Ectodermal cell (in vitro differentiated cells): Measurements from ENCODE around the gene C12orf54.
"Not testable (repeated sequence)": the region's sequence is repeated elsewhere in the genome, so short reads cannot be mapped to it uniquely, and the experiment has no call there.

Experiments
- H3K27ac ChIP-seq: 2 replicates; pipeline ENCODE4 v1.7.0; 2013; ENCODE audit warnings: mild to moderate bottlenecking, low read depth, low read length; ENCODE audit not compliant: insufficient read depth, poor library complexity, severe bottlenecking
- H3K27me3 ChIP-seq: 2 replicates; pipeline ENCODE4 v1.7.0; 2013; ENCODE audit warnings: mild to moderate bottlenecking, low read length; ENCODE audit not compliant: insufficient read depth, control insufficient read depth, poor library complexity, severe bottlenecking
- H3K36me3 ChIP-seq: one replicate; pipeline ENCODE4 v1.7.0; 2013; ENCODE audit warnings: low read length; ENCODE audit not compliant: control insufficient read depth, insufficient read depth
- H3K4me1 ChIP-seq: one replicate; pipeline ENCODE4 v1.7.0; 2013; ENCODE audit warnings: low read length; ENCODE audit not compliant: control insufficient read depth, insufficient read depth
- H3K4me3 ChIP-seq: 2 replicates; pipeline ENCODE4 v1.7.0; 2013; ENCODE audit warnings: low read depth, low read length, control low read depth; ENCODE audit not compliant: insufficient read depth
- H3K9me3 ChIP-seq: 2 replicates; pipeline ENCODE4 v1.7.0; 2013; ENCODE audit warnings: mild to moderate bottlenecking, low read length, moderate library complexity; ENCODE audit not compliant: control insufficient read depth
- WGBS, 2 experiments: methylation state at CpG; one replicate each; pipeline ENCODE4 v1.1.7; 2013; ENCODE audit warnings: missing lambda C conversion rate in 2 of 2; 5-methylcytosine and 5-hydroxymethylcytosine counted together

Gene C12orf54

DNA sequence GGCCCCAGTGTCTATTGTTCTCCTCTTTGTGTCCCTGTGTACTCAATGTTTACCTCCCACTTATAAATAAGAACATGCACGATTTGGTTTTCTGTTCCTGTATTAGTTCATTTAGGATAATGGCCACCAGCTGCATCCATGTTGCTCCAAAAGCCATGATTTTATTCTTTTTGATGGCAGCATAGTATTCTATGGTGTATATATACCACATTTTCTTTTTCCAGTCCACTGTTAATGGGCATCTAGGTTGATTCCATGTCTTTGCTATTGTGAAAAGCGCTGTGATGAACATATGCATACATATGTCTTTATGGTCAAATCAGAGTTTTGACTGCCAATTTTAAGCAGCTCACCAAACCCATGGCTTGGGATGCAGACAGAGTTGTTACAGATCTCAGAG, 27.2 kb upstream of the C12orf54 start:
- Histone ChIP-seq H3K9me3 (no peaks in the 10 kb centered on the region), H3K27ac (no peak overlapping the region), H3K4me1 (no peaks in the 10 kb centered on the region), H3K27me3 (no peaks in the 10 kb centered on the region), H3K36me3 (no peaks in the 10 kb centered on the region), H3K4me3 (no peak overlapping the region)
- 46 to 73% methylated on average over 2 of the region's 2 CpGs for WGBS, 2 experiments

DNA sequence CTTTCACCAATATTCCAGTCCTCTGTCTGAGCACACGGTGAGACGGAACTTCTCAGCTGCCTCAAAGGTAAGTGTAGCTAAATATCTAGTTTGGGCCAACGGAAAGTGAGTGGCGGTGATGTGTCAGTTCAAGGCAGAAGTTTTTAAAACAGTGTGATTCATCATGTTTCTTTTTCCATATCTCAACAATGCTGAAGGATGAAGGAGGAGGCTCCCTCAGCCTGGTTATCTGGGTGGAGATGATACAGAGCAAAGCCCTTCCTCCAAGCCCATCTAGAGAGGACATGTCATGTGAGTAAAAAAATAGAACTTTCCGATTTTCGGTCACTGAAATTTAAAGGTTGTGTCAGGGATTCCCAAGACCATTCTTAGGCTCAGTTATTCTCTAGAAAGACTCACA, 23.0 kb upstream of the C12orf54 start:
- WGBS, 2 experiments: 93 to 95% methylated on average over 6 of the region's 6 CpGs
- no peak overlapping the region for H3K27ac ChIP-seq

DNA sequence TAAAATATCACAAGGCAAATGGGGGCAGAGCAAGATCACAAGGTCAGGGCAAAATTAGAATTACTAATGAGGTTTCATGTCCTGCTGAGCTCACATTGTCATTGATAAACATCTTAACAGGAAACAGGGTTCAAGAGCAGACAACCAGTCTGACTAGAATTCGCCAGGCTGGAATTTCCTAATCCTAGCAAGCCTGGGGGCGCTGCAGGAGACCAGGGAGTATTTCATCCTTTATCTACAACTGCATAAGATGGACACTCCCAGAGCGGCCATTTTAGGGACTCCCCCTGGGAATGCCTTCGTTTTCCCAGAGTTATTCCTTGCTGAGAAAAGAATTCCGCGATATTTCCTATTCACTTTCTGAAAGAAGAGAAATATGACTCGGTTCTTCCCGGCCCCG, 13.3 kb upstream of the C12orf54 start:
- H3K27me3 ChIP-seq: not testable (repeated sequence)

More for the DNA sequence above, 23.0 kb upstream of the C12orf54 start:
- no peaks in the 10 kb centered on the region for H3K27me3 ChIP-seq
- H3K36me3 ChIP-seq: no peaks in the 10 kb centered on the region
- H3K4me3 ChIP-seq: no peak overlapping the region
- H3K4me1 ChIP-seq: no peaks in the 10 kb centered on the region
- no peaks in the 10 kb centered on the region for H3K9me3 ChIP-seq

DNA sequence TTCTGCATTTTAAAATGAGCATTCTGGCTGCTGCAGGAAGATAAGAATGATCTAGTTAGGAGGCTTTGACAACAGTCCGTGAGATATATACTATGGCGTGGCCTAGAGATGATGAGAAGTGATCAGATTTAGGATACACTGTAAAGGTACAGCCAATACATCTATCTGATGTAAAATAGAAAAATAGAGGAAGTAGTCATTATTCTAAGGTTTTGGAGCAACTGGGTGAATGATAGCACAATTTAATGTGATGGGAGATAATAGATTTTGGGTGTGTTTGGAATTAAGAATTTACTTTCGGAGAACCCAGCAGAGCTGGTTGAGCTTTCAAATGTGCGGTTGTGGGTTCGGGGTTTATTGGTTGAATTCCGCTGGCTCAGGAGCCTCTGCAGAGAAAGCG, 10.0 kb upstream of the C12orf54 start, which contains the start of gene ANP32D:
Gene ANP32D, plus strand, starts transcription at position 301 of the 400 bp plus-strand sequence. CDS start 106 bp downstream, outside the sequence.
- H3K9me3 ChIP-seq: peaks cover 8% of the 10 kb centered on the region
- H3K36me3 ChIP-seq: no peaks in the 10 kb centered on the region
- H3K27me3 ChIP-seq: no peaks in the 10 kb centered on the region
- no peak within 1 kb of the TSS for H3K27ac ChIP-seq
- H3K4me3 ChIP-seq: no peak within 1 kb of the TSS
- no peaks in the 10 kb centered on the region for H3K4me1 ChIP-seq
- whole genome bisulfite sequencing, 2 experiments: 94 to 96% methylated on average over 7 of the region's 7 CpGs

More for the DNA sequence above, 13.3 kb upstream of the C12orf54 start:
- H3K9me3 ChIP-seq, H3K4me3 ChIP-seq, H3K27ac ChIP-seq, H3K36me3 ChIP-seq, H3K4me1 ChIP-seq: not testable (repeated sequence)
- 86 to 87% methylated on average over 9 of the region's 9 CpGs for WGBS, 2 experiments

DNA sequence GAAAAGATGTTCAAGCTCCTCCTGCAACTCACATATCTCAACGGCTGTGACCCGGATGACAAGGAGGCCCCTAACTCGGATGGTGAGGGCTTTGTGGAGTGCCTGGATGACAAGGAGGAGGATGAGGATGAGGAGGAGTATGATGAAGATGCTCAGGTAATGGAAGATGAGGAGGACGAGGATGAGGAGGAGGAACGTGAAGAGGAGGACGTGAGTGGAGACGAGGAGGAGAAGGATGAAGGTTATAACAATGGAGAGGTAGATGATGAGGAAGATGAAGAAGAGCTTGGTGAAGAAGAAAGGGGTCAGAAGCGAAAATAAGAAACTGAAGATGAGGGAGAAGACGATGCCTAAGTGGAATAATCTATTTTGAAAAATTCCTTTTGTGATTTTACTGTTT, 9.2 kb upstream of the C12orf54 start:
- no peaks in the 10 kb centered on the region for H3K4me1 ChIP-seq
- H3K36me3 ChIP-seq: no peaks in the 10 kb centered on the region
- WGBS, 2 experiments: 81 to 89% methylated on average over 9 of the region's 9 CpGs
- no peak overlapping the region for H3K27ac ChIP-seq
- peaks cover 8% of the 10 kb centered on the region for H3K9me3 ChIP-seq
- no peaks in the 10 kb centered on the region for H3K27me3 ChIP-seq
- no peak overlapping the region for H3K4me3 ChIP-seq

DNA sequence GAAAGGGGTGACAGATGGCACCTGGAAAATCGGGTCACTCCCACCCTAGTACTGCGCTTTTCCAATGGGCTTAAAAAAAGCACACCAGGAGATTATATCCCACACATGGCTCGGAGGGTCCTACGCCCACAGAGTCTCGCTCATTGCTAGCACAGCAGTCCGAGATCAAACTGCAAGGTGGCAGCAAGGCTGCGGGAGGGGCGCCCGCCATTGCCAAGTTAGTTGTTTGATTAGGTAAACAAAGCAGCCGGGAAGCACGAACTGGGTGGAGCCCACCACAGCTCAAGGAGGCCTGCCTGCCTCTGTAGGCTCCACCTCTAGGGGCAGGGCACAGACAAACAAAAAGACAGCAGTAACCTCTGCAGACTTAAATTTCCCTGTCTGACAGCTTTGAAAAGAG, 7.8 kb upstream of the C12orf54 start:
- H3K9me3 ChIP-seq, H3K4me1 ChIP-seq, H3K36me3 ChIP-seq, H3K4me3 ChIP-seq, H3K27ac ChIP-seq, H3K27me3 ChIP-seq: not testable (repeated sequence)
- 87 to 89% methylated on average over 11 of the region's 11 CpGs for WGBS, 2 experiments

DNA sequence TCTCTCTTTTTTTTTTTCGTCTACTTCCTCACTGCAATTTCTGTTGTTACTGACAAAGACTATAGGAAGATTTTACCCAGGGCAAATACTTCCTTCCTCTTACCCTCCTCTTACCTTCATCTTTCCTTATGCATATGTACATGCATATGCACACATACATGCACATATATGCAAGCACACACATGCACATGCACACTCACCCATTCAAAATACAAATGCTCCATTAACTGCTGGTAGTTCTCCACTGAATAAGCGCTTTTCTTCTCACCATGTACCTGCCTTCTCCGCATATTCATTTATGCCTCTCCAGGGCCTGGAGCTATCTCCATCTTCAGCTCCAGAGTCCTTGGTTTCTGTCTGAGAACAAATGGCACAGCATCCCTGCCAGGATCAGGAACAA, 632 bp downstream of the C12orf54 start:
- no peaks in the 10 kb centered on the region for H3K4me1 ChIP-seq
- no peaks in the 10 kb centered on the region for H3K9me3 ChIP-seq
- 91% methylated on average over 3 of the region's 3 CpGs for WGBS, 2 experiments
- no peaks in the 10 kb centered on the region for H3K27me3 ChIP-seq
- H3K36me3 ChIP-seq: no peaks in the 10 kb centered on the region
- H3K4me3 ChIP-seq: no peak overlapping the region
- H3K27ac ChIP-seq: no peak overlapping the region

DNA sequence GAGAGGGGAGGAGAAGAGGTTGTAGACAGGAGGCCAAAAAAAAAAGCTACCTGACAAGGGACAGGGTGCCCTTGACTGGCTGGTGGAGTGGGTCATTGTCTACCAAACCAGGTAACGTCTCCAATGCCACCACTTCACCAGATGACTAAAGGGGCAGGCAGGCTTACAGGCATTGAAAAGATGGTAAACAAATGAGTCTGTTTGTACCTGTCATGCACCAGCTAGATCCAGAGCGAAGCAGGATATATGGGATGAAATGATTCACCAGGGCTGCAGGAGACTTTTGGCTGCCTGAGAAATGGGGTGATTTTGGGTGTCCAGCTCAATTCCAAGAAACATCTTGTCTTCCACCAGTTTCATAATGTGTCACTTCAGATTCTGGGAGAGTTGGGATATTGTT, 4.0 kb downstream of the C12orf54 start:
- 85 to 100% methylated on average over 1 to 2 of the region's 2 CpGs for WGBS, 2 experiments
- Histone ChIP-seq H3K27ac (no peak overlapping the region), H3K4me1 (no peaks in the 10 kb centered on the region), H3K27me3 (no peaks in the 10 kb centered on the region), H3K36me3 (no peaks in the 10 kb centered on the region), H3K4me3 (no peak overlapping the region), H3K9me3 (no peaks in the 10 kb centered on the region)

DNA sequence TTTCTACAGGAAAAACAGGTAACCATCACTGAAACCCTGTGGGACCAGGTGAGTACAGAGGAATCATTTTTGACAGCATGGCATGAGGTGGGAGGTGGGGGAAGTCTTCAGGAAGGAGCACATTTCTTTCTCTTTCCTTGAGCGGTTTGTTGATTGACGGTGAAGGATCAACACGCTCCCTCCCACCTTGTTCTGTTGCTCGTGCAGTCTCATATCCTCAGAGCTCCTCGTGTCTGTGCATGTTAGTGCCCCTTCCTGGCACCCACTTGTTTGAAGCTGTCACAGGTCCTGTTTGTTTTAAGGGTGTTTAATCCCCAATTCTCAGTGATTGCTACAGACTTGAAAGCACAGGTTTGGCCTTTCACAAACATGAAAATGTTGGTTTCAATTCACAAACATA, 4.4 kb downstream of the C12orf54 start:
- Histone ChIP-seq H3K9me3 (no peaks in the 10 kb centered on the region), H3K27ac (no peak overlapping the region), H3K4me1 (no peaks in the 10 kb centered on the region), H3K27me3 (no peaks in the 10 kb centered on the region), H3K36me3 (no peaks in the 10 kb centered on the region), H3K4me3 (no peak overlapping the region)
- WGBS, 2 experiments: 77 to 86% methylated on average over 5 of the region's 5 CpGs

DNA sequence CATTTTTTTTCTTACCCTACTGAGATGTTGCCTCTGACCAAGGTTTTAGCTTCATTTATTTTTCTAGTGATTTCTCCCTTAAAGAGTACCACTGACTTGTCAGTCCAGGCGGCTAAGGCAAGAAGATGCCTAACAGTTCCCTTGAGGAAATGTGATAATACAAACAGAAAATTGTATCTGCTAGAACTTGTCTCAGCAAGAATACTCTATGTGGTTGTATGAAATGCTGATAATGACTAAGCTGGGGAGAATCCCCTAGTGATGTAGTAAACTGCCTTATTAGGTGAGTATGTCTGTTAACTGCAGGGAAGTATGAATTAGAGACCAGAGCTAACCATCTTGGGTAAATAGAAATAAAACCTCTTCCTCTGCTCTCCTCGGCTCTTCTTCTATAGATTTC, 6.7 kb downstream of the C12orf54 start:
- Histone ChIP-seq H3K4me3 (no peak overlapping the region), H3K4me1 (no peaks in the 10 kb centered on the region), H3K9me3 (no peaks in the 10 kb centered on the region), H3K27ac (no peak overlapping the region), H3K36me3 (no peaks in the 10 kb centered on the region), H3K27me3 (no peaks in the 10 kb centered on the region)
- 90 to 95% methylated on average over 2 of the region's 2 CpGs for WGBS, 2 experiments

DNA sequence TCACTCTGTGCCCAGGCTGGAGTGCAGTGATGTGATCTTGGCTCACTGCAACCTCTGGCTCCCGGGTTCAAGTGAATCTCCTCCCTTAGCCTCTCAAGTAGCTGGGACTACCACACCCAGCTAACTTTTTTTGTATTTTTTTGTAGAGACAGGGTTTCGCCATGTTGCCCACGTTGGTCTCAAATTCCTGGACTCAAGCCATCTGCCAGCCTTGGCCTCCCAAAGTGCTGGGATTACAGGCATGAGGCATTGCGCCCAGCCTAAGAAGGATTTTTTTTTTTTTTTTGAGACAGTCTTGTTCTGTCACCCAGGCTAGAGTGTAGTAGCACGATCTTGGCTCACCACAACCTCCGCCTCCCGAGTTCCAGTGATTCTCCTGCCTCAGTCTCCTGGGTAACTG, 7.2 kb downstream of the C12orf54 start:
- not testable (repeated sequence) for H3K4me1 ChIP-seq, H3K27ac ChIP-seq, H3K9me3 ChIP-seq, H3K36me3 ChIP-seq, H3K4me3 ChIP-seq, H3K27me3 ChIP-seq
- 90% methylated on average over 7 of the region's 7 CpGs for WGBS, 2 experiments
